T-cell (primary cell): Measurements from ENCODE around the gene GSTM1. TPM values are rescaled to one million over a fixed set of nuclear protein-coding genes. Genes with fewer than 3 reads are reported as not detected.

ENCODE experiments used
- ATAC-seq, 4 experiments: fragments of 200-7000 bp in 3 of 4; fragments of 150-1000 bp in 1 of 4; cut with Tn5 transposase; replicated peaks in 1 of 4; 1 replicate in 3 of 4; 2 replicates in 1 of 4; pipeline ENCODE4 v1.10.0; 2021; ENCODE audit warnings: moderate library complexity in 3 of 4, mild to moderate bottlenecking in 2 of 4, moderate number of reproducible peaks in 1 of 4
- CTCF ChIA-PET, 2 donors: fragments of 300-600 bp; sonication (Branson Sonifier 250); formaldehyde crosslinking; loops; one replicate each; lab custom pipeline; 2022; ENCODE audit warnings: antibody characterized with exemption in 2 of 2; lab: Charles Lee
- POLR2A ChIA-PET, 2 donors: fragments of 300-600 bp; sonication (Branson Sonifier 250); formaldehyde crosslinking; loops; one replicate each; lab custom pipeline; 2022; ENCODE audit warnings: antibody characterized with exemption in 2 of 2; lab: Charles Lee
- DNase-seq, 35 experiments: peaks; one replicate each; pipeline versions ENCODE4 v3.0.0 to v3.0.0-alpha.2; 2013 to 2023
- H3K27ac ChIP-seq: one replicate; pipeline ENCODE4 v1.5.1; 2013; ENCODE audit warnings: low read length
- H3K27me3 ChIP-seq, 2 experiments: replicated peaks in 1 of 2; 1 replicate in 1 of 2; 2 replicates in 1 of 2; pipeline versions ENCODE4 v1.6.1 to v1.7.0; 2013; ENCODE audit warnings: low read length in 1 of 2, mixed read lengths in 1 of 2; ENCODE audit not compliant: control insufficient read depth in 2 of 2, insufficient read depth in 2 of 2; ENCODE audit errors: extremely low read depth in 1 of 2
- H3K36me3 ChIP-seq, 2 donors: 1 replicate in 1 of 2; 2 replicates in 1 of 2; pipeline versions ENCODE4 v1.6.1 to v1.7.0; 2013; ENCODE audit warnings: low read length in 1 of 2; ENCODE audit not compliant: control insufficient read depth in 2 of 2, insufficient read depth in 1 of 2; ENCODE audit errors: extremely low read depth in 1 of 2
- H3K4me1 ChIP-seq, 2 experiments: 1 replicate in 1 of 2; 2 replicates in 1 of 2; pipeline versions ENCODE4 v1.6.1 to v1.7.0; 2013; ENCODE audit warnings: low read length in 2 of 2, mixed read lengths in 1 of 2; ENCODE audit not compliant: insufficient read depth in 2 of 2, control insufficient read depth in 1 of 2; ENCODE audit errors: extremely low read depth in 1 of 2
- H3K4me3 ChIP-seq, 2 donors: 1 replicate in 1 of 2; 2 replicates in 1 of 2; pipeline versions ENCODE4 v1.5.1 to v1.7.0; 2013; ENCODE audit warnings: mild to moderate bottlenecking in 2 of 2, low read length in 1 of 2, moderate library complexity in 1 of 2; ENCODE audit not compliant: control insufficient read depth in 1 of 2; ENCODE audit errors: extremely low read depth in 1 of 2
- H3K9me3 ChIP-seq: 2 replicates; pipeline ENCODE4 v1.7.0; 2013
- H3K27ac Mint-ChIP-seq, 2 donors: one replicate each; pipeline ENCODE4 v1.8.0; 2020 to 2021; ENCODE audit warnings: mild to moderate bottlenecking in 2 of 2, mixed read lengths in 2 of 2
- H3K27me3 Mint-ChIP-seq, 2 donors: one replicate each; pipeline ENCODE4 v1.8.0; 2021 to 2022; ENCODE audit warnings: mixed read lengths in 2 of 2
- H3K36me3 Mint-ChIP-seq: one replicate; pipeline ENCODE4 v1.8.0; 2021; ENCODE audit warnings: mixed read lengths
- H3K4me1 Mint-ChIP-seq, 3 donors: one replicate each; pipeline ENCODE4 v1.8.0; 2020 to 2022; ENCODE audit warnings: mixed read lengths in 3 of 3, mild to moderate bottlenecking in 1 of 3
- H3K4me3 Mint-ChIP-seq, 3 donors: one replicate each; pipeline ENCODE4 v1.8.0; 2020 to 2022; ENCODE audit warnings: mild to moderate bottlenecking in 3 of 3, mixed read lengths in 3 of 3, moderate library complexity in 3 of 3
- H3K9me3 Mint-ChIP-seq, 3 donors: one replicate each; pipeline ENCODE4 v1.8.0; 2020 to 2022; ENCODE audit warnings: mixed read lengths in 3 of 3
- WGBS: methylation state at CpG from one replicate; pipeline ENCODE4 v1.1.5; 2013; ENCODE audit warnings: missing lambda C conversion rate; ENCODE audit not compliant: insufficient coverage; 5-methylcytosine and 5-hydroxymethylcytosine counted together
- total RNA-seq, 35 experiments: library from RNA in 6 of 35; stranded (reverse) in 6 of 35; fragments of 120-200 nt in 1 of 35; gene quantifications; one replicate each; pipeline versions ENCODE4 v1.2.1 to v1.2.4 and lab custom pipeline; 2013 to 2026

GSTM1 gene
- total RNA-seq (10 to 100 TPM in 4 of 5 donors, under 1 TPM in 1; 0.44 to 50.3 (median 30.7) TPM), total RNA-seq (lab: John Stamatoyannopoulos, UW) (0 to 29.2 (median 7.9) reads per million in 29 experiments)
- 0.13 TPM for total RNA-seq (2013)

DNA sequence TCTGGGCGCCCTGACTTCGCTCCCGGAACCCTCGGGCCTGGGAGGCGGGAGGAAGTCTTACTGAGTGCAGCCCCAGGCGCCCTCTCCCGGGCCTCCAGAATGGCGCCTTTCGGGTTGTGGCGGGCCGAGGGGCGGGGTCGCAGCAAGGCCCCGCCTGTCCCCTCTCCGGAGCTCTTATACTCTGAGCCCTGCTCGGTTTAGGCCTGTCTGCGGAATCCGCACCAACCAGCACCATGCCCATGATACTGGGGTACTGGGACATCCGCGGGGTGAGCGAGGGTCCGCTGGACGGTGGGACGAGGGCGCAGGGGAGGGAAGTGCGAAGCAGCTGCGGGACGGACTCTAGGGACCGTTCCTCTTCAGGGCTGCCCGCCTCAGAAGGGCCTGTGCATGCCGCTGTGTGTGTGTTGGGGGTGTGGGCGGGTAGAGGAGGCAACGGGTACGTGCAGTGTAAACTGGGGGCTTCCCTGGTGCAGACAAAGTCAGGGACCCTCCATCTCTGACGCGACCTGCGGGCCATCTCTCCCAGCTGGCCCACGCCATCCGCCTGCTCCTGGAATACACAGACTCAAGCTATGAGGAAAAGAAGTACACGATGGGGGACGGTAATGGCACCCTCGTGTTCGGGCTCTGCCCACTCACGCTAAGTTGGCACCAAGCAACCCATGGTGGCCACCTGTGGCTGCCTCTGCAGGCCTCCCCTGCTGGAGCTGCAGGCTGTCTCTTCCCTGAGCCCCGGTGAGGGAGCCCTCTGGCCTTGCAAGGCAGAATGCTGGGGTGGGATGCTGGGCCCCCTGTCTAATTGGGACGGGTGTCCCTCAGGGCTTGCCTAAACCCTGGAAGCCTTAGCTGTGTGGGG lies at the start of gene GSTM1:
Gene GSTM1 (plus strand): TSS at position 177 of the 859 bp plus-strand sequence. CDS start 57 bp downstream, at position 234.
- Mint-ChIP-seq H3K4me3 (peak within 1 kb of the TSS; percentile 80 to 87 (median 85)), H3K27me3 (no peaks in the 10 kb centered on the region), H3K36me3 (no peaks in the 10 kb centered on the region), H3K9me3 (peaks cover 0 to 6% (median 0%) of the 10 kb centered on the region in 3 donors), H3K4me1 (peaks cover 0 to 23% (median 16%) of the 10 kb centered on the region in 3 donors), H3K27ac (peak within 1 kb of the TSS; percentile 89 to 96)
- no CpG with 5 or more reads among the region's 46 CpGs for WGBS
- no peak within 1 kb of the TSS for H3K27ac ChIP-seq
- ChIA-PET CTCF (interaction anchor here (0.6 to 1.4 kb wide), 5 partner anchors 48 to 103 kb away, joined by 3 to 5 read pairs (median 3); no protein-coding TSS in a partner anchor), POLR2A (interaction anchor here in 1 of 2 donors (0.6 to 0.7 kb wide), 2 partner anchors 9 to 1559 kb away, joined by 3 to 4 read pairs; no protein-coding TSS in a partner anchor)
- H3K36me3 ChIP-seq, result peaks cover 0 to 2% of the 10 kb centered on the region in 2 donors
- H3K4me1 ChIP-seq, result peaks cover 0 to 14% of the 10 kb centered on the region in 2 experiments
- no peaks in the 10 kb centered on the region for H3K9me3 ChIP-seq
- peak in 18 of 35 experiments; percentile 65 to 91 (median 78) for DNase-seq
- no peak within 1 kb of the TSS for H3K4me3 ChIP-seq
- H3K27me3 ChIP-seq, result no peaks in the 10 kb centered on the region
- ATAC-seq, result peak in 2 of 4 experiments; percentile 99 to 100

DNA sequence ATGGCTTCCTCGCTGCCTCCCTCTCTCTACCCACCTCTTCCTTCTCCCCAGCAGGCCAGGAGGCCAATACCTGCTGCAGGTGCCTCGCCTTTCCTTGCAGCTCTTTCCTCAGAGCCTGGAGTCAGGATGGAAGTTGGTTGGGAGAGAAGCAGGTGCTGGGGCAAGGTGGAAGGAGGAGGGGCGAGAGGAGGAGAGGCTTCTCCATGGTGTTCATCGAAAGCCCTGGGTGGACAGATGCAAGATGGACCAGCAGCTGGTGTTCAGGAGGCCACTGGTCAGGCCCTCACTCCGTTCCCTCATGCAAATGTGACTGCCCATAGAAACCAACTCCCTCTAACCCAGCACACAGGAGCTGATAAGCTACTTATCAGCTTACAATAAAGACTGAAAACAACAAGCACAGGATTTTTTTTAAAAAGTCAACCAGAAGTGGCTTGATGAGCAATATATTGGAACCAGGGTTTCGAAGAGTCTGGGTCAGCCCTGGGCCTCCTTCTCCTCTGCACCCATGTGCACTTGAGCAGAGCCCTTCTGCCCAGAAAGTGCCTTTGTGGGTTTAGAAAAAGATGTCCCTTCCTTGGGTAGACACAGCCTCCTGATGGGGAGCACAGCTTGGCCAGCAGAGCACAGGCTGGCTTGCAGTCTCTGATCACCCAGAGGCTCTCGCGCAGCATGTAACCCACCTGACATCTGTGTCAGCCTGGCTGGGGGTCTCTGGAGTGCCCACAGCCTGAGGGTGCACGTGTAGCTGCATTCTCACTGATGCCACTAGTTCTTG lies 48.4 kb upstream of the GSTM1 start:
- DNase-seq, result no peak
- no peaks in the 10 kb centered on the region for H3K36me3 ChIP-seq
- no peak overlapping the region for H3K27ac Mint-ChIP-seq

DNA sequence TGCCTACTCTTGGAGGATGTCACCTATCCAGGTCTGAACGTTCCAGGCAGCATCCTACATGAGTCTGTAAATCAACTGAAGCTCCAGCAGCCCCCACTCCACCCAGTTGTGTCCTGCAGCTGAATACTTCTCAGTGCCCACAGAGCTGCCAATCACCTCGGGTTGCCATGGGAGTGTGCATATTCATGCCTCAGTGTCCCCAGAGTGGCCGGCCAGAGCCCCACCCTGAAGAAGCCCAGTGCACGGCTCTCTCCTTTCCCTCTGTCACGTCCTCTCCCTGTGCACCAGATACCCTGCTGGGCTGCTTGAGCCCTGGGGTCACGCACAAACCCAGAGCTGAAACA lies 47.8 kb upstream of the GSTM1 start:
- 59% methylated on average over 2 of the region's 6 CpGs for WGBS
- Mint-ChIP-seq H3K27ac (peak overlapping the region in 1 of 2 donors; percentile 57), H3K4me3 (no peak overlapping the region), H3K4me1 (peaks cover 9 to 22% (median 20%) of the 10 kb centered on the region in 3 donors), H3K36me3 (no peaks in the 10 kb centered on the region), H3K27me3 (no peaks in the 10 kb centered on the region), H3K9me3 (no peaks in the 10 kb centered on the region)
- DNase-seq, result no peak
- ChIA-PET CTCF (interaction anchor here (0.5 to 3.7 kb wide), 47 partner anchors 9 to 757 kb away, joined by 3 to 46 read pairs (median 4); partner anchors contain the start of genes AHCYL1 (in 2 of the 2), GNAI3 (in 2 of the 2), GSTM1 (in 2 of the 2) and GSTM4 (in 2 of the 2)), POLR2A (no interaction called here)
- H3K36me3 ChIP-seq, result no peaks in the 10 kb centered on the region
- H3K4me1 ChIP-seq, result peaks cover 0 to 24% of the 10 kb centered on the region in 2 experiments
- H3K27me3 ChIP-seq, result peaks cover 0 to 23% of the 10 kb centered on the region in 2 experiments
- no peak overlapping the region for H3K27ac ChIP-seq
- H3K4me3 ChIP-seq, result no peak overlapping the region
- no peak for ATAC-seq
- no peaks in the 10 kb centered on the region for H3K9me3 ChIP-seq

More for the DNA sequence above, 48.4 kb upstream of the GSTM1 start:
- peaks cover 4 to 29% of the 10 kb centered on the region in 2 experiments for H3K4me1 ChIP-seq
- no peaks in the 10 kb centered on the region for H3K27me3 Mint-ChIP-seq
- H3K9me3 Mint-ChIP-seq, result no peaks in the 10 kb centered on the region
- no peak for ATAC-seq
- 74% methylated on average over 9 of the region's 9 CpGs for WGBS
- CTCF ChIA-PET, result interaction anchor here (0.5 to 3.7 kb wide), 31 partner anchors 9 to 757 kb away, joined by 3 to 46 read pairs (median 5); partner anchors contain the start of genes GSTM4 (in 2 of the 2), AHCYL1 (in 1 of the 2), GNAI3 (in 1 of the 2) and GSTM1 (in 1 of the 2)
- peaks cover 15 to 28% (median 25%) of the 10 kb centered on the region in 3 donors for H3K4me1 Mint-ChIP-seq
- no peak overlapping the region for H3K4me3 Mint-ChIP-seq
- H3K27me3 ChIP-seq, result peaks cover 0 to 23% of the 10 kb centered on the region in 2 experiments
- no peaks in the 10 kb centered on the region for H3K36me3 Mint-ChIP-seq
- no peaks in the 10 kb centered on the region for H3K9me3 ChIP-seq
- H3K27ac ChIP-seq, result no peak overlapping the region
- no peak overlapping the region for H3K4me3 ChIP-seq
- POLR2A ChIA-PET, result no interaction called here

DNA sequence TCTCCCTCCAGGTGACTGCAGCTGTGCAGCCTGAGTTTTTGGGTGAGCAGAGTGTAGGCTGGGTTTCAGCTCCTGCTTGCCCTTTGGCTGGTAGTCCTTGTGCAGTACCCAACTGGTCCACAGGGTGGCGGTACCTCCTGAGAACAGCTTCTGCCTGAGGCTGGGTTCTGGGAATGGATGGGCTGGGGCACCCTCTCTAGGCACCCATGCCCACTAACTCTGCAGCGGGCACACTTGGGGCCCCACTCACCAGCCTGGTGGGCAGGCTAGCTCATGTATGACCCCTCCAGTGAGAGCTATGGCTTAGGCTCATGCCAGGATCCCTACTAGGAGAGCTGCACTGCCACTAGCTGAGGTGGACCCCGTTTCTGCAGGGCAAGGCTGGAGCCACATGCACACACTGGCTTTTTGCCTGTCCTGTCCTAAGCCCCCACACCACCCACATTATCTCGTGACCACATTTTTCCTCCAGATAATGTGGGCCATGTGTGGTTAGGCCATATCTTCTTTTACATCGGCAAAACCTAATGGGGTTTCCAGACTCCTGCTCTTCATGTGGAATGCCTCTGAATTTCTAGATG lies 47.2 kb upstream of the GSTM1 start:
- H3K27ac Mint-ChIP-seq, result peak overlapping the region in 1 of 2 donors; percentile 57
- Histone ChIP-seq H3K4me1 (peaks cover 0 to 20% of the 10 kb centered on the region in 2 experiments), H3K9me3 (no peaks in the 10 kb centered on the region), H3K36me3 (no peaks in the 10 kb centered on the region), H3K27me3 (peaks cover 0 to 23% of the 10 kb centered on the region in 2 experiments), H3K27ac (no peak overlapping the region), H3K4me3 (no peak overlapping the region)
- no peaks in the 10 kb centered on the region for H3K36me3 Mint-ChIP-seq
- ATAC-seq (peak; percentile 70 to 87 (median 74)), DNase-seq (peak; percentile 58 to 95 (median 85))
- H3K4me3 Mint-ChIP-seq, result no peak overlapping the region
- POLR2A ChIA-PET, result interaction anchor here (0.8 to 1.0 kb wide), 2 partner anchors 92 kb away, joined by 3 to 5 read pairs; partner anchors contain the start of gene GNAI3 (in 2 of the 2)
- WGBS, result 30% methylated on average over 2 of the region's 5 CpGs
- CTCF ChIA-PET, result interaction anchor here (0.5 to 3.7 kb wide), 48 partner anchors 9 to 712 kb away, joined by 3 to 46 read pairs (median 4); partner anchors contain the start of genes AHCYL1 (in 2 of the 2), GNAI3 (in 2 of the 2), GSTM1 (in 2 of the 2) and GSTM4 (in 2 of the 2)
- H3K9me3 Mint-ChIP-seq, result no peaks in the 10 kb centered on the region
- no peaks in the 10 kb centered on the region for H3K27me3 Mint-ChIP-seq
- H3K4me1 Mint-ChIP-seq, result peaks cover 6 to 17% (median 14%) of the 10 kb centered on the region in 3 donors

DNA sequence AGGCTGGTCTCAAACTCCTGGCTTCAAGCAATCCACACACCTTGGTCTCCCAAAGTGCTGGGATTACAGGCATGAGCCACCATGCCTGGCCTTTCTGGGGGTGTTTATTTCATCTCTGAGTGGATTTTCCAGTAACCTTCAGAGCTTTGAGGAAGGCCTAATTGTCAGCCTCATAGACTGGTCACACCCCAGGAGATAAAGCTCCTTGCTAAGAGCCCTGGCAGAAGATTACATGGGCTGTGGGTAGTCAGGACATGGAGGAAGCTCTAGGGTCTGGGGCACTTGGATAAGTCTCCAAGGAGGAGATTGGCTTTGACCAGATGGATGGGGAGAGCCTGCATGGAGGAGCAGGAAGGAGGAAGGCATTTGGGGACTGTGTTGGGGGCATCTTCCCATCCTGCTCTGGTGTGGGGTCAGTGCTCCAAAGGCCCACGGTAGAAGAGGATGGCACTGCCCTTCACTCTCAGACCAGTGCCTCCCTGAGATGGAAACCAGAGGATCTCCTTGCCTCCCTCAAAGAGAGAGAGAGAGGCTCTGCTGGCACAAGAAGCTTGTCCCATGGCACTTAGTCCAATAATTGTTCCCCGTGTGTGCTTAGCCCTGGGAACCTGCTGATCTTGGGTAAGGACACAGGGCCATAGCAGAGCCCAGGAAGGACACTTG lies 46.4 kb upstream of the GSTM1 start:
- ChIA-PET POLR2A (interaction anchor here (0.8 to 1.0 kb wide), 2 partner anchors 93 kb away, joined by 3 to 5 read pairs; partner anchors contain the start of gene GNAI3 (in 2 of the 2)), CTCF (interaction anchor here (0.5 to 3.7 kb wide), 23 partner anchors 10 to 376 kb away, joined by 3 to 46 read pairs (median 6); partner anchors contain the start of genes AHCYL1 (in 2 of the 2), GNAI3 (in 2 of the 2), GSTM1 (in 1 of the 2) and GSTM3 (in 1 of the 2))
- 60% methylated on average over 1 of the region's 2 CpGs for WGBS
- Mint-ChIP-seq H3K36me3 (no peaks in the 10 kb centered on the region), H3K9me3 (no peaks in the 10 kb centered on the region), H3K4me1 (peaks cover 6 to 13% (median 12%) of the 10 kb centered on the region in 3 donors), H3K27ac (no peak overlapping the region), H3K27me3 (no peaks in the 10 kb centered on the region), H3K4me3 (no peak overlapping the region)
- Histone ChIP-seq H3K9me3 (no peaks in the 10 kb centered on the region), H3K27ac (no peak overlapping the region), H3K4me1 (peaks cover 0 to 20% of the 10 kb centered on the region in 2 experiments), H3K27me3 (peaks cover 0 to 23% of the 10 kb centered on the region in 2 experiments), H3K4me3 (no peak overlapping the region), H3K36me3 (no peaks in the 10 kb centered on the region)
- ATAC-seq, result no peak
- DNase-seq, result no peak
